MCF 10A (cell line): ENCODE results near the gene CDK4. TPM values are rescaled to one million over a fixed set of nuclear protein-coding genes. Genes with fewer than 3 reads are reported as not detected.

Source experiments
- BruUV-seq: library from RNA; stranded (reverse); fragments of 400-500 nt; replicated peaks from 2 replicates; lab custom pipeline; 2021; lab: Mats Ljungman, UMichigan
- CTCF ChIA-PET: fragments of 300-600 bp; sonication (Branson Sonifier 250); formaldehyde crosslinking; extraction: SDS; loops from one replicate; lab custom pipeline; 2021; ENCODE audit warnings: antibody characterized with exemption, inconsistent platforms; lab: Yijun Ruan, JAX
- POLR2A ChIA-PET: fragments of 300-600, 350-650 bp; sonication (Branson Sonifier 250); formaldehyde crosslinking; extraction: SDS; loops from one replicate; lab custom pipeline; 2020; ENCODE audit warnings: antibody characterized with exemption, inconsistent platforms; lab: Yijun Ruan, JAX
- DNase-seq: peaks from one replicate; pipeline ENCODE4 v3.0.0-alpha.2; 2018; ENCODE audit not compliant: unreplicated experiment
- H3K27ac Mint-ChIP-seq: one replicate; pipeline ENCODE4 v1.8.0; 2022; ENCODE audit warnings: mild to moderate bottlenecking, low read depth, mixed read lengths; ENCODE audit not compliant: unreplicated experiment
- H3K27me3 Mint-ChIP-seq: one replicate; pipeline ENCODE4 v1.8.0; 2022; ENCODE audit warnings: mixed read lengths; ENCODE audit not compliant: insufficient read depth, unreplicated experiment
- H3K36me3 Mint-ChIP-seq: one replicate; pipeline ENCODE4 v1.8.0; 2022; ENCODE audit warnings: mild to moderate bottlenecking, moderate library complexity, mixed read lengths; ENCODE audit not compliant: insufficient read depth, unreplicated experiment
- H3K4me1 Mint-ChIP-seq: one replicate; pipeline ENCODE4 v1.8.0; 2022; ENCODE audit warnings: mixed read lengths; ENCODE audit not compliant: insufficient read depth, unreplicated experiment
- H3K4me3 Mint-ChIP-seq: one replicate; pipeline ENCODE4 v1.8.0; 2022; ENCODE audit warnings: mild to moderate bottlenecking, moderate library complexity, mixed read lengths; ENCODE audit not compliant: unreplicated experiment
- H3K9me3 Mint-ChIP-seq: one replicate; pipeline ENCODE4 v1.8.0; 2022; ENCODE audit warnings: mixed read lengths; ENCODE audit not compliant: unreplicated experiment
- intact Hi-C: fragments of 100-400 bp; cut with micrococcal nuclease; formaldehyde crosslinking; loops from 2 replicates; pipeline ENCODE4 v1.14.1; 2022
- total RNA-seq: library from RNA; stranded (reverse); gene quantifications from 2 replicates; pipeline ENCODE4 v1.2.3, GENCODE V29; 2022
- TF ChIP-seq, protein P1 (sequence below): fragments of 200-600 bp; IDR thresholded peaks from one replicate; pipeline ENCODE4 v1.8.0; 2022; ENCODE audit warnings: antibody characterized with exemption, mild to moderate bottlenecking; ENCODE audit not compliant: unreplicated experiment

Gene CDK4
- total RNA-seq, 1 experiment from 2014 or later = 123 TPM

DNA sequence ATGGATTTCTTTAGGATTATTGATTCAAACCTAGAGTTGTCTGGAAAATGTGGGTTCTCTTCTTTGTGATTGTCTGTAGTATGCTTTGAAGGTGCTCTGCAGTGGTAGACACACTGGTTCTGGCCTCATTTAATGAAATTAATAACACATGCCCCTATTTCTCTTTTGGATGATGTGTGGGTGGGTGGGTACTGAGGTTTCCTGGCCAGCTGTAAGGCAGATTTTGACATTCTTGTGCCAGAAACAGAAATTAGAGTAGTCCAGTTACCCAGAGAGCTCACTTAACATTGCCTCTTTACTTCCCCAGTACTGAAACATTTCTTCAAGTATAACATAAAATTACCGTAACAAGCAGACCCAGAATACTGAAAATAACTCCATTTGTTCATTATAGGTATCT is 44.9 kb upstream of the CDK4 start:
- Mint-ChIP-seq H3K36me3 (peaks cover 74% of the 10 kb centered on the region), H3K4me1 (peaks cover 9% of the 10 kb centered on the region), H3K27me3 (no peaks in the 10 kb centered on the region), H3K27ac (no peak overlapping the region), H3K9me3 (no peaks in the 10 kb centered on the region), H3K4me3 (no peak overlapping the region)
- no peak for DNase-seq
- no TSS peak for BruUV-seq
- CTCF ChIA-PET = interaction anchor here (1.0 to 4.4 kb wide), 5 partner anchors 9 to 108 kb away, joined by 3 to 27 read pairs (median 6); partner anchors contain the start of gene TSFM
- POLR2A ChIA-PET = interaction anchor here (1.1 to 1.3 kb wide), 2 partner anchors 10 to 31 kb away, joined by 3 to 4 read pairs; no protein-coding TSS in a partner anchor
- intact Hi-C loops = no loop called here
- TF ChIP-seq, protein P1, sequence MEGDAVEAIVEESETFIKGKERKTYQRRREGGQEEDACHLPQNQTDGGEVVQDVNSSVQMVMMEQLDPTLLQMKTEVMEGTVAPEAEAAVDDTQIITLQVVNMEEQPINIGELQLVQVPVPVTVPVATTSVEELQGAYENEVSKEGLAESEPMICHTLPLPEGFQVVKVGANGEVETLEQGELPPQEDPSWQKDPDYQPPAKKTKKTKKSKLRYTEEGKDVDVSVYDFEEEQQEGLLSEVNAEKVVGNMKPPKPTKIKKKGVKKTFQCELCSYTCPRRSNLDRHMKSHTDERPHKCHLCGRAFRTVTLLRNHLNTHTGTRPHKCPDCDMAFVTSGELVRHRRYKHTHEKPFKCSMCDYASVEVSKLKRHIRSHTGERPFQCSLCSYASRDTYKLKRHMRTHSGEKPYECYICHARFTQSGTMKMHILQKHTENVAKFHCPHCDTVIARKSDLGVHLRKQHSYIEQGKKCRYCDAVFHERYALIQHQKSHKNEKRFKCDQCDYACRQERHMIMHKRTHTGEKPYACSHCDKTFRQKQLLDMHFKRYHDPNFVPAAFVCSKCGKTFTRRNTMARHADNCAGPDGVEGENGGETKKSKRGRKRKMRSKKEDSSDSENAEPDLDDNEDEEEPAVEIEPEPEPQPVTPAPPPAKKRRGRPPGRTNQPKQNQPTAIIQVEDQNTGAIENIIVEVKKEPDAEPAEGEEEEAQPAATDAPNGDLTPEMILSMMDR = no peak

GRCh38 chr12:57795354-57795753 is 43.2 kb upstream of the CDK4 start:
- DNase-seq = peak; percentile 72
- BruUV-seq = no TSS peak
- POLR2A ChIA-PET = no interaction called here
- Mint-ChIP-seq H3K4me1 (peaks cover 9% of the 10 kb centered on the region), H3K4me3 (no peak overlapping the region), H3K9me3 (no peaks in the 10 kb centered on the region), H3K27me3 (no peaks in the 10 kb centered on the region), H3K27ac (peak overlapping the region; percentile 19), H3K36me3 (peaks cover 91% of the 10 kb centered on the region)
- TF ChIP-seq, protein P1 = no peak
- intact Hi-C loops = no loop called here
- CTCF ChIA-PET = no interaction called here

GRCh38 chr12:57793920-57794319 is 41.8 kb upstream of the CDK4 start:
- peaks cover 94% of the 10 kb centered on the region for H3K36me3 Mint-ChIP-seq
- H3K27ac Mint-ChIP-seq = no peak overlapping the region
- no peaks in the 10 kb centered on the region for H3K9me3 Mint-ChIP-seq
- CTCF ChIA-PET = interaction anchor here (0.6 to 3.8 kb wide), 8 partner anchors 9 to 132 kb away, joined by 3 to 20 read pairs (median 3); partner anchors contain the start of gene TSFM
- peaks cover 9% of the 10 kb centered on the region for H3K4me1 Mint-ChIP-seq
- H3K27me3 Mint-ChIP-seq = no peaks in the 10 kb centered on the region
- DNase-seq = peak; percentile 74
- BruUV-seq = no TSS peak
- intact Hi-C loops = no loop called here
- TF ChIP-seq, protein P1 = no peak
- H3K4me3 Mint-ChIP-seq = no peak overlapping the region
- POLR2A ChIA-PET = interaction anchor here (0.7 to 3.0 kb wide), 12 partner anchors 10 to 110 kb away, joined by 3 to 33 read pairs (median 4); partner anchors contain the start of genes CDK4, CTDSP2, EEF1AKMT3 and METTL1

DNA sequence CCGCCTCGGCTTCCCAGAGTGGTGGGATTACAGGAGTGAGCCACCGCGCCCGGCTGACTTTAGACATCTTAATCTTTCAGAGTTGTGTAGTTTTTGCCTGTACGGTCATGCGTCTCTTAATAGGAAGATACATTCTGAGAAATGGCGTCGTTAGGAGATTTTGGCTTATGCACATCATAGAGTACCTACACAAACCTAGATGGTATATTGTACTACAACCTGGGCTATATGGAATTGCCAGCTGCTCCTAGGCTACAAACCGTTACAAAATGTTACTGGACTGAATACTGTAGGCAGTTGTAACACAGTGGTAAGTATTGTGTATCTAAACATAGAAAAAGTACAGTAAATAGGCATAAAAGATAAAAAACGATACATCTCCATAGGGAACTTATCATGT is 31.8 kb upstream of the CDK4 start:
- DNase-seq = no peak
- Mint-ChIP-seq H3K36me3 (peaks cover 47% of the 10 kb centered on the region), H3K9me3 (no peaks in the 10 kb centered on the region), H3K4me1 (peaks cover 25% of the 10 kb centered on the region), H3K27me3 (no peaks in the 10 kb centered on the region), H3K4me3 (peak overlapping the region; percentile 98), H3K27ac (peak overlapping the region; percentile 39)
- ChIA-PET POLR2A (interaction anchor here (0.5 to 3.7 kb wide), 10 partner anchors 10 to 157 kb away, joined by 3 to 39 read pairs (median 5); partner anchors contain the start of genes ATP23, CYP27B1, EEF1AKMT3 and METTL1), CTCF (interaction anchor here (0.5 to 2.5 kb wide), 10 partner anchors 10 to 120 kb away, joined by 3 to 15 read pairs (median 6); partner anchors contain the start of genes EEF1AKMT3 and METTL1)
- intact Hi-C loops = no loop called here
- TF ChIP-seq, protein P1 = no peak
- BruUV-seq = TSS peak; percentile 46
